Cardiac fibroblast (primary cell): ENCODE results near the gene KCNIP4.

Source experiments
- DNase-seq, 2 donors: peaks; one replicate each; pipeline versions ENCODE4 v3.0.0 to v3.0.0-alpha.2; 2010; ENCODE audit warnings: low read depth in 2 of 2
- H3K4me3 ChIP-seq, 2 donors: replicated peaks in 1 of 2; 1 replicate in 1 of 2; 2 replicates in 1 of 2; pipeline ENCODE4 v1.5.1; 2011; ENCODE audit warnings: low read depth in 2 of 2, low read length in 2 of 2, mild to moderate bottlenecking in 2 of 2, moderate library complexity in 1 of 2
- CTCF ChIP-seq: IDR thresholded peaks from one replicate; pipeline ENCODE4 v1.5.1; 2011; ENCODE audit warnings: low read depth, mild to moderate bottlenecking, low read length, inconsistent platforms

Gene KCNIP4

DNA sequence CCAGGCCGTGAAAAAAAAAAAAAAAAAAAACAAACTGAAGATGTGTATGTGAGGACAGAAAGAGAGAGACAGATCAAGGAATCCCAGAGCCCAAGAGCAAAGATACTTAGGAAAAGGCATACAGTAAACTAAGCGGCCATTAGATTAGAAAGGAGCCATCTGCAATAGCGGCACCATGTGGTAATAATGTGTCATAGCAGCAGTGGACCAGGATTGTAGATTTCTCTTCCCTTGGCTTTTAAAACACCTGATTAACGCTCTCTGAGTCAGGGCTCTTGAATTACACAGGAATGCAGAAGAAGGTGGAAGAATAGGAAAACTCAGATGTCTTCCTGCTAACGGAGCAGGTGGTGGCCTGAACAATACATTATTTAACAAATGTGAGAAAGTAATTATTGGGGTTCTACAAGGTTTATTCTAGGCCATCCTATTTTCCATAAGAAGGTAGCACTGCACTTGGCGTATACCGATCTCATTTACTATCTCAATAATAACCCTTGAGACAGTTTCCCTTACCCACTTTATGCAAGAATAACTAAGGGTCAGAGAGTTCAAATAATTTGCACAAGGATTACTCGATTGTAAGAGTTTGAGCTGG is 182.7 kb downstream of the KCNIP4 start:
- peak; percentile 61 to 68 for DNase-seq
- H3K4me3 ChIP-seq, result no peak overlapping the region
- TF ChIP-seq CTCF, result peak; percentile 87

DNA sequence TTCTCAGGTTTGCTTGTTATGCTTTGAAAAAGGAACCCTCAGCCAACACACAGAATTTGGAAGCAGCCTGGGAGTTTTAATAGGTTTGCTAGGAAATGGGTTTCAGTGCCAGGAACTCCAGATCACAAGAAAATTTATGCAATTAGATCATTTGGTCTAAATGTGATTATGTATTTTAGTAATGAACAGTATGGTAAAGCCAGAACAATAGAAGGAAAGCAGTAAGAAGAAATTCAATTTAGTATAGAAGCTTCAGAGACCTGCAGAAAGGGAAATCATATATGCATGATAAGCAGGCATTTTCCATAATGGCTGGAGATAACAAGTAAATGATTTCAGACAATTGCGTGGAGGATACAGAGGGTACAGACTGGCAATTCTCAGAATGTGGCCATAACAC is 184.7 kb downstream of the KCNIP4 start:
- H3K4me3 ChIP-seq, result no peak overlapping the region
- DNase-seq, result no peak
- TF ChIP-seq CTCF, result no peak

- no peak for DNase-seq
- H3K4me3 ChIP-seq, result no peak overlapping the region
- TF ChIP-seq CTCF, result no peak
These were observed 191.3 kb downstream of the KCNIP4 start for GRCh38 chr4:21757248-21757647.

GRCh38 chr4:21753084-21753760 is 195.3 kb downstream of the KCNIP4 start:
- no peak for TF ChIP-seq CTCF
- H3K4me3 ChIP-seq, result no peak overlapping the region
- no peak for DNase-seq

GRCh38 chr4:21752616-21753015 is 196.0 kb downstream of the KCNIP4 start:
- DNase-seq, result no peak
- H3K4me3 ChIP-seq, result no peak overlapping the region
- TF ChIP-seq CTCF, result no peak

DNA sequence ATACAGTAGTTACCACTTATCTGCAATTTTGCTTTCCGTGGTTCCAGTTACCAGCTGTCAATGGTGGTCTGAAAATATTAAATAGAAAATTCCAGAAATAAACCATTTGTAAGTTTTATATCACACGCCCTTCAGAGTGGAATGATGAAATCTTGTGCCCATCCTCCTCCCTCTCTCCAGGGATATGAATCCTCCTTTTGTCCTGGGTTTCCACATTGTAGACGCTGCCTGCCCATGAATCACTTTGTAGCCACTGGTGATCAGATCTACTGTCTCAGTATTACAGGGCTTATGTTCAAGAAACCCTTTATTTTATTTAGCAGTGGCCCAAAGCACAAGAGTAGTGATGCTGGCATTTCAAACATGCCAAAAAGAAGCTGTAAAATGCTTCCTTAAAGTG is 198.6 kb downstream of the KCNIP4 start:
- no peak overlapping the region for H3K4me3 ChIP-seq
- TF ChIP-seq CTCF, result no peak
- DNase-seq, result peak in 1 of 2 donors; percentile 55
